Muscle of leg (tissue), 11 donors: ENCODE data around the gene DACT3. TPM values are rescaled to one million over a fixed set of nuclear protein-coding genes. Genes with fewer than 3 reads are reported as not detected.

ENCODE experiments used
- DNase-seq: peaks from one replicate; pipeline ENCODE4 v3.0.0; 2013
- H3K27ac ChIP-seq: one replicate; pipeline ENCODE4 v1.5.1; 2013; ENCODE audit warnings: mild to moderate bottlenecking, low read length, control low read depth
- H3K27me3 ChIP-seq: one replicate; pipeline ENCODE4 v1.6.1; 2013; ENCODE audit warnings: low read length; ENCODE audit not compliant: control insufficient read depth, insufficient read depth
- H3K36me3 ChIP-seq: one replicate; pipeline ENCODE4 v1.6.1; 2013; ENCODE audit warnings: low read length; ENCODE audit not compliant: control insufficient read depth, insufficient read depth
- H3K4me1 ChIP-seq: one replicate; pipeline ENCODE4 v1.6.1; 2013; ENCODE audit warnings: low read length; ENCODE audit not compliant: control insufficient read depth, insufficient read depth
- H3K4me3 ChIP-seq: one replicate; pipeline ENCODE4 v1.5.1; 2013; ENCODE audit warnings: low read length, control low read depth
- H3K9me3 ChIP-seq: replicated peaks from 2 replicates; pipeline ENCODE4 v1.6.1; 2013; ENCODE audit warnings: low read depth, low read length; ENCODE audit not compliant: control insufficient read depth
- WGBS: methylation state at CpG from one replicate; pipeline ENCODE4 v1.1.5; 2013; ENCODE audit warnings: missing lambda C conversion rate; ENCODE audit not compliant: insufficient coverage; 5-methylcytosine and 5-hydroxymethylcytosine counted together
- polyA plus RNA-seq, 8 donors: library from polyadenylated mRNA; unstranded; fragments of 120-200 nt; gene quantifications; one replicate each; pipeline versions ENCODE4 v1.2.1 to v1.2.3, GENCODE V29; 2013; ENCODE audit warnings: inconsistent platforms in 1 of 8, low replicate concordance in 1 of 8; ENCODE audit not compliant: insufficient read length in 8 of 8, insufficient read depth in 1 of 8
- total RNA-seq: library from RNA; stranded (reverse); fragments of 120-200 nt; gene quantifications from one replicate; pipeline ENCODE4 v1.2.4, GENCODE V29; 2013

DACT3 gene
- total and polyA plus RNA-seq, 9 donors, result 11.5 to 28.9 (median 19.5) TPM

DNA sequence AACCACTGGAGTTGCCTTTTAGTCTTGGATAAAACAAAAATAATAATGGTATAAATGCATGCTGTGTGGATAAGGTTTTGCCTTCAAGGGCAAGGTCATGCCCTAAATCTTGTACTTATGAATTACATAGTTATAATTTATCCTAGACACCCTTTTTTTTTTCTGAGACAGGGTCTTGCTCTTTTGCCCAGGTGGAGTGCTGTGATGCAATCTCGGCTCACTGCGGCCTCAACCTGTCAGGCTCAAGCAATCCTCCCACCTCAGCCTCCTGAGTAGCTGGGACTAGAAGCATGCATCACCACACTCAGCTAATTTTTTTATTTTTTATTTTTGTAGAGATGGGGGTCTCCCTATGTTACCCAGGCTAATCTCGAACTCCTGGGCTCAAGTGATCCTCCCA, 7.7 kb upstream of the DACT3 start:
- WGBS, result no CpG with 5 or more reads among the region's 3 CpGs

GRCh38 chr19:46665072-46665471, 4.1 kb upstream of the DACT3 start:
- no peak for DNase-seq
- H3K9me3 ChIP-seq, result no peaks in the 10 kb centered on the region
- no peaks in the 10 kb centered on the region for H3K36me3 ChIP-seq
- H3K27me3 ChIP-seq, result peaks cover 8% of the 10 kb centered on the region
- H3K27ac ChIP-seq, result no peak overlapping the region
- 73% methylated on average over 3 of the region's 8 CpGs for WGBS
- no peak overlapping the region for H3K4me3 ChIP-seq
- H3K4me1 ChIP-seq, result peaks cover 12% of the 10 kb centered on the region

More for the DNA sequence above, 7.7 kb upstream of the DACT3 start:
- Histone ChIP-seq H3K36me3 (peaks cover 8% of the 10 kb centered on the region), H3K4me1 (no peaks in the 10 kb centered on the region), H3K27me3 (peaks cover 3% of the 10 kb centered on the region), H3K4me3 (no peak overlapping the region), H3K27ac (no peak overlapping the region), H3K9me3 (no peaks in the 10 kb centered on the region)
- no peak for DNase-seq

DNA sequence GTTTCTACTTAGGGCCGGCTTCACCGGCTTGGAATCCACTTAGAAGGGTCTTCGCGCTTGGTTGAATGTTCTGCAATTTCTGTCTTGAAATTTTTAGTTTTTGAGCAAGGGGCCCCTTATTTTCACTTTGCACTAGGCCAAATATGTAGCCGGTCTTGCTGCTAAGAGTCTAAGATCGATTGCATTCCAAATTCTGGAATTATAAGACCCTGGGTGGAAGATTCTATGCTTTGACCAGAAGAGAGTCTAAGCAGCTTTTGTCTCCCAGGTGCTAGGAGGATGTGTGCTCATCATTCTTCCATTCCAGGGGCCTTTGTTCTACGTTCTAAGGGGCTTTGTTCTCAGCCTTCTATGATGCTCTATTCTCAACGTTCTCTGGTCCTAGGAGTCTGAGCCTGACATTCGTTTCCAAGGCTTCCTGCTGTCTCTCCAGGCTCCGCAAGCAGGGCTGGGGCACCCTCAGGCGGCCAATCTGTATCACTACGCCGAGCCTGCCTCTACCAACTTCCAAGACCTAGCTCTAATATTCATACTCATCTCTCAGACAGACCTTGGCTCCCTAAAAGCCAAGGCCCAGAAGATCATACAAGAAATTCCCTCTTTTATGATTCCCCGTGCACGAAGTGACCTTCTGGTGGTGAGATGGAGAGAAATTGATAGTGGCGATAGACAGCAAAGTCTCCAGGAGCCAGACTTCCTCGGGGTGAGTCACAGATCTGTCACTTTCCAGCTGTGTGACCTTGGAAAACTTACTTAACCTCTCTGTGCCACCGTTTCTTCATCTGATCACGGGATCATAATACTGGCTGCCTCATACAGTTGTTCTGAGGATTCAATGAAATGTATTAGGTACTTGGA, 982 bp upstream of the DACT3 start:
- peak overlapping the region; percentile 95 for H3K27ac ChIP-seq

DNA sequence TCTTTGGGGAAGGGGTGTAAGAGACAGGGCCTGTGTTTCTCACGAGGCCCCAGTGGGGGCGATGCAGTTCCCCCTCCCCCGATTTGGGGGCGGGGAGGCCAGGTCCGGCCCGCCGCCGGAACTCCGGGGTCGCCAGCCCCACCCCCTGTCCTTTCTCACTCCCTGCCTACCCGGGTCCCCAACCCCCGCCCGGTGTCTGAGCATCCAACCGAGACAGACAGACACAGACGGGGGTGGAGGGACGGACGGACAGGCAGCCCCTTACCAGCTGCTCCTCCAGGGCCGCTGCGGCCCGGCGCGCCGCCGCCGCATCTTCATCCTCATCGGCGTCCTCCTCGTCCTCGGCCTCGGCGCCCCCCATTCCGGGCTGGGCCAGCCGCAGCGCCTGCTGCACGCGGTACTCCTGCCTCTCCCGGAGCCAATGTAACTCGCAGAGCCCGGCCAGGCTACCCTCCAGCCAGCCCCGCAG, 397 bp downstream of the DACT3 start:
- Histone ChIP-seq H3K36me3 (no peaks in the 10 kb centered on the region), H3K27ac (peak overlapping the region; percentile 85), H3K4me3 (peak overlapping the region; percentile 75), H3K9me3 (no peaks in the 10 kb centered on the region), H3K27me3 (peaks cover 18% of the 10 kb centered on the region), H3K4me1 (peaks cover 25% of the 10 kb centered on the region)
- peak; percentile 65 for DNase-seq
- WGBS, result 0% methylated on average over 39 of the region's 40 CpGs

More for the DNA sequence above, 982 bp upstream of the DACT3 start:
- peak; percentile 94 for DNase-seq
- Histone ChIP-seq H3K27me3 (peaks cover 18% of the 10 kb centered on the region), H3K4me3 (peak overlapping the region; percentile 43), H3K4me1 (peaks cover 25% of the 10 kb centered on the region), H3K36me3 (no peaks in the 10 kb centered on the region), H3K9me3 (no peaks in the 10 kb centered on the region)
- 1% methylated on average over 13 of the region's 19 CpGs for WGBS

DNA sequence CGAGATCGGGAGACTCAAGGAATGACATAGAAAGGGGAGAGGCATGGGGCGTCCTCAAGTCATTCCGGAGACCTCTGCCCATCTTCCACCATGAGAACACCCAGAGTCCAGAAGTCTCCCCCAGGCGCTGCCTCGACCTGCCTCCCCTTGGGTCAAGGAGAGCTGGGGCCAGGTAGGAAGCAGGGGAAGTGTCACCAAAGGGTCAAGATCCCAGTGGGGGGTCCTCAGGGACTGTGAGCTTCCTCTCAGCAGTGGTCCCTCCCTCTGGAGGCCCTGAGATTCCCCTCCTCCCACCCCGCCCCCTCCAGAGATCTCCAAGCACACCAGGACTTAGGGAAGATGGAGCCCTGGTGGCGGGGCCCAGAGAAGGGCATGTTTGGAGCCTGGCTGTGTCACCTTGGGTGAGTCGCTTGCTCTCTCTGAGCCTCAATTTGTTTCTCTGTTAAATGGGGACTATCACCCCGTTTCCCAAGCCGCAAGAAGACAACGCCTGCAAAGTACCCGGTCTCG, 919 bp downstream of the DACT3 start:
- Histone ChIP-seq H3K4me1 (peaks cover 25% of the 10 kb centered on the region), H3K27ac (peak overlapping the region; percentile 85), H3K36me3 (no peaks in the 10 kb centered on the region), H3K4me3 (peak overlapping the region; percentile 75), H3K27me3 (peaks cover 18% of the 10 kb centered on the region), H3K9me3 (no peaks in the 10 kb centered on the region)
- DNase-seq, result peak; percentile 78
- WGBS, result 2% methylated on average over 7 of the region's 14 CpGs

- peaks cover 18% of the 10 kb centered on the region for H3K27me3 ChIP-seq
- 2% methylated on average over 7 of the region's 28 CpGs for WGBS
- H3K36me3 ChIP-seq, result no peaks in the 10 kb centered on the region
- peaks cover 25% of the 10 kb centered on the region for H3K4me1 ChIP-seq
- no peaks in the 10 kb centered on the region for H3K9me3 ChIP-seq
- peak overlapping the region; percentile 85 for H3K27ac ChIP-seq
- peak overlapping the region; percentile 75 for H3K4me3 ChIP-seq
- DNase-seq, result peak; percentile 72
These were observed 1.6 kb downstream of the DACT3 start for GRCh38 chr19:46659151-46660007.

DNA sequence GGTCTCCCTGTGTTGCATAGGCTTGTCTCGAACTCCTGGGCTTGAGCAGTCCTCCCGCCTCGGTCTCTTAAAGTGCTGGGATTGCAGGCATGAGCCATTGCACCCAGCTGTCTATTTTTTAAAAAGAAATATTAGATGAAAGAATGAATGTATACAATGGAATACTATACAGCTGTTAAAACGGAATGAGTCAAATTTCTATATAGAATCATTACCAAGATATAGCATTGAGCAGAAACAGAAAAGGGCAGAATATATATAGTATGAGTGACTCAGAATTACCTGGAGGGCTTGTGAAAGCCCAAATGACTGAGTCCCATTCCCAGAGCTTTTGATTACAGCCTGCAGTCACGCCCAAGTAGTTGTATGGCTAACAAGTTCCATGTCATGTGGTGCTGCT, 4.4 kb downstream of the DACT3 start:
- H3K4me3 ChIP-seq, result no peak overlapping the region
- H3K27ac ChIP-seq, result no peak overlapping the region
- peaks cover 7% of the 10 kb centered on the region for H3K36me3 ChIP-seq
- H3K4me1 ChIP-seq, result peaks cover 21% of the 10 kb centered on the region
- H3K9me3 ChIP-seq, result no peaks in the 10 kb centered on the region
- H3K27me3 ChIP-seq, result peaks cover 15% of the 10 kb centered on the region
- DNase-seq, result no peak
- 100% methylated on average over 1 of the region's 5 CpGs for WGBS

- Histone ChIP-seq H3K27ac (peak overlapping the region; percentile 3), H3K27me3 (peaks cover 19% of the 10 kb centered on the region), H3K4me1 (peaks cover 10% of the 10 kb centered on the region), H3K36me3 (peaks cover 7% of the 10 kb centered on the region), H3K9me3 (no peaks in the 10 kb centered on the region), H3K4me3 (no peak overlapping the region)
- peak; percentile 60 for DNase-seq
- 27% methylated on average over 12 of the region's 16 CpGs for WGBS
These were observed 6.3 kb downstream of the DACT3 start for GRCh38 chr19:46654621-46655152.

GRCh38 chr19:46650445-46650844, 10.5 kb downstream of the DACT3 start:
- peaks cover 29% of the 10 kb centered on the region for H3K27me3 ChIP-seq
- peaks cover 13% of the 10 kb centered on the region for H3K9me3 ChIP-seq
- 89% methylated on average over 5 of the region's 7 CpGs for WGBS
- no peak overlapping the region for H3K27ac ChIP-seq
- H3K36me3 ChIP-seq, result peaks cover 14% of the 10 kb centered on the region
- no peaks in the 10 kb centered on the region for H3K4me1 ChIP-seq
- no peak for DNase-seq
- H3K4me3 ChIP-seq, result no peak overlapping the region
